Caki2 (cell line): ENCODE results near the gene CENPH. TPM values are rescaled to one million over a fixed set of nuclear protein-coding genes. Genes with fewer than 3 reads are reported as not detected.
"Not testable (repeated sequence)": the region's sequence is repeated elsewhere in the genome, so short reads cannot be mapped to it uniquely, and the experiment has no call there.

Experiments used
- DNase-seq: peaks from one replicate; pipeline ENCODE4 v3.0.0-alpha.2; 2015; ENCODE audit warnings: low read depth
- in situ Hi-C: cut with HindIII; loops from 2 replicates; pipeline ENCODE4 v1.10.0; 2016; ENCODE audit warnings: low sequenced_read_pairs, low pct_unique_long_range_greater_than_20kb, mixed read lengths
- total RNA-seq: library from RNA; depleted of rRNA; stranded (reverse); fragments of >200 nt; shearing (Covaris generic); gene quantifications from 2 replicates; pipeline ENCODE4 v1.2.3, GENCODE V29; 2014; ENCODE audit warnings: low replicate concordance; rRNA removed

The CENPH gene
- total RNA-seq, 1 experiment from 2014 or later = 58.3 TPM

- DNase-seq, in situ Hi-C loops: not testable (repeated sequence)
These were observed 47.4 kb downstream of the CENPH start for GRCh38 chr5:69236733-69237132.

GRCh38 chr5:69237877-69238276, 48.5 kb downstream of the CENPH start:
- in situ Hi-C loops = no loop called here
- DNase-seq = no peak

GRCh38 chr5:69238760-69239251, 49.4 kb downstream of the CENPH start:
- in situ Hi-C loops = no loop called here
- peak; percentile 45 for DNase-seq

GRCh38 chr5:69242215-69242927, 53.0 kb downstream of the CENPH start:
- DNase-seq = no peak
- in situ Hi-C loops = no loop called here

- no peak for DNase-seq
- in situ Hi-C loops = no loop called here
These were observed 55.6 kb downstream of the CENPH start for GRCh38 chr5:69245031-69245430.

- in situ Hi-C loops = no loop called here
- no peak for DNase-seq
These were observed 58.6 kb downstream of the CENPH start for GRCh38 chr5:69248019-69248418.

GRCh38 chr5:69250593-69250992, 61.2 kb downstream of the CENPH start:
- in situ Hi-C loops = no loop called here
- DNase-seq = no peak

- in situ Hi-C loops = no loop called here
These were observed 63.1 kb downstream of the CENPH start for GRCh38 chr5:69252437-69252836.

GRCh38 chr5:69255940-69256339, 66.6 kb downstream of the CENPH start:
- DNase-seq, in situ Hi-C loops: not testable (repeated sequence)

More at GRCh38 chr5:69252437-69252836, 63.1 kb downstream of the CENPH start:
- DNase-seq = no peak

GRCh38 chr5:69257577-69257976, 68.2 kb downstream of the CENPH start:
- no peak for DNase-seq
- in situ Hi-C loops = no loop called here

Other genes starting within 250 kb of the CENPH start
- gene SLC30A5, start 95.6 kb upstream of the CENPH start, total RNA-seq = 62.6 and 110 TPM in 2 replicates
- 161 and 189 TPM in 2 replicates for gene CCNB1, start 22.4 kb upstream of the CENPH start, total RNA-seq
- gene CDK7, start 45.3 kb downstream of the CENPH start, total RNA-seq = 31.2 and 61.3 TPM in 2 replicates
- 5.5 and 5.9 TPM in 2 replicates for gene CCDC125, start 143.2 kb downstream of the CENPH start, total RNA-seq
- gene AK6, start 179.9 kb downstream of the CENPH start, total RNA-seq = 40.8 and 74.4 TPM in 2 replicates
- 43.9 and 44.1 TPM in 2 replicates for gene TAF9, start 179.9 kb downstream of the CENPH start, total RNA-seq
- 5.7 and 8.5 TPM in 2 replicates for gene RAD17, start 180.2 kb downstream of the CENPH start, total RNA-seq
- 4.1 and 5.4 TPM in 2 replicates for gene MARVELD2, start 225.5 kb downstream of the CENPH start, total RNA-seq